ENCODE data around the gene ADNP. TPM values are rescaled to one million over a fixed set of nuclear protein-coding genes. Genes with fewer than 3 reads are reported as not detected.

Gene ADNP
- polyA plus RNA-seq, 2 donors = 18.3 to 33.5 TPM

DNA sequence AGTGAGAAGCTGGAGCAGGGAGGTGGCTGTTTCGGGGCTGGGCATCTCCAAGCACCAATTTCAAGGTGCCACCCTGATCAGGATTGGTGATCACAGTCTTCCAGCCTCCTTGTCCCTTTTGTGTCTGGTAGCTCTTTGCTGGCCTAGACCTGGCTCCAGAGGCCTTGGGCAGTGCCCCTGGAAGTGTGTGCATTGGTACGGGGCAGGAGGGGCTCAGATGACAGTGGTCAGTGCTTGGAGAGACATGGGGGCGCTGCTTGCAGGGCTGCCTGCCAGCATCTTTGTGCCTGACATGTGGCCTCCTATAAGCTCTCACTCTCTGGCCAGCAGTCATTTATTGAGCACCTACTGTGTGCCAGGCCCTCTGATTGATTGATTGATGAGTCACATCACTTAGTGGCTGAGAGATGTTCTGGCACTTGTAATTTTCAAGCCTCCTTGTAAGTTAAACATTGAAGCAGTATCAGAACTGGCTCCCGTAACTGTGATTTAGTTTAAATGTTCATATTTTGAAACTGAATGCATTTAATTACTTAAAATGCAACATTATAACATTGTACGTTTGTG, 74.7 kb downstream of the ADNP start:
- Histone ChIP-seq H3K36me3 (ENCODE audit: control insufficient read depth in 2 of 2, insufficient read depth in 2 of 2, low read length in 1 of 2) (no peaks in the 10 kb centered on the region), H3K4me3 (ENCODE audit: low read depth in 1 of 2, low read length in 2 of 2) (no peak overlapping the region), H3K27ac (ENCODE audit: low read depth in 2 of 2, low read length in 1 of 2) (no peak overlapping the region), H3K27me3 (ENCODE audit: control insufficient read depth in 1 of 2, insufficient read depth in 2 of 2, low read length in 2 of 2) (no peaks in the 10 kb centered on the region), H3K9me3 (ENCODE audit: control insufficient read depth in 2 of 2, insufficient read depth in 1 of 2, low read depth in 1 of 2, low read length in 1 of 2) (no peaks in the 10 kb centered on the region), H3K4me1 (ENCODE audit: control insufficient read depth in 2 of 2, insufficient read depth in 2 of 2, low read length in 1 of 2) (peaks cover 0 to 7% of the 10 kb centered on the region in 2 donors)
- WGBS, 2 donors = 72% methylated on average over 5 of the region's 5 CpGs

DNA sequence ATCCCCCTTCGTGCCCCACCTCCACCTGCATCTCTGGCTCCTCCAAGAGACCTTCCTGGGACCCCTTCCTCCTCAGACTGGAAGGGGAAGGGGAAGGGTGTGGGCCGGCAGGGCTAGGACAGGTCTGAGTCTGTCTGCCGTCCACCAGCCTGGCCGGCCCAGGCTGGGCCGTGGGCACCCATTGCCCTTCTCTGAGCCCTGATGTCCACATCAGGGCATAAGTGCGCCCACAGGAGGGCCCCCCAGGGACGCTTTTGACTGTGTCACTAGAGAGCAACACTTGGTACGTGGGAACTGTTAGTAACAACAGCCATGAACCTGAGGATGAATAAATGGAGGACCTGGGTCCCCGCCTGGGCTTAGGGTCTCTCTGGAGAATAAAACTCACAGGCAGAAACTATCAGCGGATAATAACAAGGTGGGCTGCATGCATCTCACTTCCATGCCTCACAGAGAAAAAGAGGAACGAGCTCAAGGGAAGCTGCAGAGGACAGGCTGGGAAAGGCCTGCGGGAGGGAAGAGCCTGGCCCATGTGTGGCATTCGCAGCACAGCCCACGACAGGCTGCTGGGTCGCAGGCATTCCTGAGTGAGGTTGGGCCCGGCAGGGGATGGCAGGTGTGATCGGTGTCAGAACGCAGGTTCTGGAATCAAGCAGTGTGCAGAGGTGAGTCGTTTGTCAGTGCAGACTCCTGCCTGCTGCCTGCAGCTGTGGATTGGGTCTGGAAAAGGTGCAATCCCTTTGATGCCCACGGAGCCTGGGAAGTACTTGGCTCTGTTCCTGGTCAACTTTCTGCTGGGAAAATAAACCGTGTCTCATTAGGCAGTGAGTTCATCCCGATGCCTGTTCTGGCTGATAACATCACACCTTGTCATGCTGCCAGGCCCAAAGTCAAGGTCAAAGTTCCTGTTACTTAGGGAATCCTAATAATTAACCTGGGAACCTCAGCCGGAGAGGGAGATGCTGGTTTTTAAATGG, 75.5 kb downstream of the ADNP start:
- peak overlapping the region in 1 of 2 donors; percentile 17 for H3K27ac ChIP-seq (ENCODE audit: low read depth in 2 of 2, low read length in 1 of 2)
- 53 to 56% methylated on average over 23 of the region's 23 CpGs for WGBS, 2 donors

DNA sequence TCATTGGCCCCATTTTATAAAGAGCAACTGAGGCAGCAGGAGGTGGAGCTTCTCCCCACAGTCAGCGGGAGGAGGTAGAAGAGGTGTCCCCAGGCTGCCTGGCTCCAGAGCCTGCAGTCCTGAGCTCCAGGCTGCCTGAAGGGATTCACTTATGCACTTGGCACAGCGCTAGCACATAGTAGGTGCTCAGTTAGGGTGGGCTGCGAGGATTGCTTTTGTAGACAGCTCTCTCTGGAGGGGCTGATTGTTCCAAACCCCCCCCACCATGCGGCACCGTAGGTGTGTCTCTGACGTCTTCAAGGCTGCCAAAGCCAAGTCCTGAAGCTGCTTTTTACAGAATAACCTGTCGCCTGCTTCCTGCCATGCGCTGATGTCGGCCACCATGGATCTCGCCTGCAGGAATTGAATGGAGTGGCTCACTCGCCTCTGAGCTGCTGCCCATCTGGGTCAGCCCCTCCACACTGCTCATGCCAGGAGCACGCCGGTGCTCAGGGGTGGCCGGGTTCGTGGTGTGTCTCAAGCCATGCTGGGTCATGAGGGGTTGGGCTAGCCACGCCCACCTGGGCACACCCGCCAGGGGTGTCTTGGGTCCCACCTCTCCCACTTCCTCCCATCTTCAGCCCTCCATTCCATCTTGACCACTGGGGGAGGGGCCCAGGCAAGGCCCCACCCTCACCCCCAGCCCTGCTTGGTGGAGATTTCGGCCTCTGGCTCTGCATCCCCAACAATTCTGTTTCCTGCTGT, 76.6 kb downstream of the ADNP start:
- Histone ChIP-seq H3K27me3 (ENCODE audit: control insufficient read depth in 1 of 2, insufficient read depth in 2 of 2, low read length in 2 of 2) (no peaks in the 10 kb centered on the region), H3K4me1 (ENCODE audit: control insufficient read depth in 2 of 2, insufficient read depth in 2 of 2, low read length in 1 of 2) (peaks cover 0 to 7% of the 10 kb centered on the region in 2 donors), H3K4me3 (ENCODE audit: low read depth in 1 of 2, low read length in 2 of 2) (no peak overlapping the region), H3K27ac (ENCODE audit: low read depth in 2 of 2, low read length in 1 of 2) (no peak overlapping the region), H3K36me3 (ENCODE audit: control insufficient read depth in 2 of 2, insufficient read depth in 2 of 2, low read length in 1 of 2) (no peaks in the 10 kb centered on the region), H3K9me3 (ENCODE audit: control insufficient read depth in 2 of 2, insufficient read depth in 1 of 2, low read depth in 1 of 2, low read length in 1 of 2) (no peaks in the 10 kb centered on the region)
- WGBS, 2 donors = 63 to 76% methylated on average over 18 of the region's 18 CpGs

More for the DNA sequence above, 75.5 kb downstream of the ADNP start:
- Histone ChIP-seq H3K9me3 (ENCODE audit: control insufficient read depth in 2 of 2, insufficient read depth in 1 of 2, low read depth in 1 of 2, low read length in 1 of 2) (no peaks in the 10 kb centered on the region), H3K36me3 (ENCODE audit: control insufficient read depth in 2 of 2, insufficient read depth in 2 of 2, low read length in 1 of 2) (no peaks in the 10 kb centered on the region), H3K4me1 (ENCODE audit: control insufficient read depth in 2 of 2, insufficient read depth in 2 of 2, low read length in 1 of 2) (peaks cover 0 to 7% of the 10 kb centered on the region in 2 donors), H3K27me3 (ENCODE audit: control insufficient read depth in 1 of 2, insufficient read depth in 2 of 2, low read length in 2 of 2) (no peaks in the 10 kb centered on the region), H3K4me3 (ENCODE audit: low read depth in 1 of 2, low read length in 2 of 2) (no peak overlapping the region)

DNA sequence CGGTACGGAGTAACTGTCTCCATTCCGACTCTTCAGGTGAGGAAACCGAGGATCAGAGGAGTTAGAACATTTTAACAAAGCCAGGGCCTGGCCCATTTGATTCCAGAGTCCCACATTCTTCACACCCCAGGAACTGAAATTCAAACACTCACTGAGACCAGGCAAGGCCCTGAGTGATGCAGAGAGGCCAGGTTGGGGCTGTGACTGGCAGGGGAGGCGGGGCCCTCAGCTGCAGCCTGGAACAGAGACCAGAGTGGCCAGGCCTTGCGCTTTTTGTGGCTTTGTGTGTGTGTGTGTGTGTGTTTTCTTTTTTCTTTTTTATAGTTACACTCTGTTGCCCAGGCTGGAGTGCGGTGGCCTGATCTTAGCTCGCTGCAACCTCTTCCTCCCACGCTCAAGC, 79.2 kb downstream of the ADNP start:
- WGBS, 2 donors = 95% methylated on average over 9 of the region's 9 CpGs

DNA sequence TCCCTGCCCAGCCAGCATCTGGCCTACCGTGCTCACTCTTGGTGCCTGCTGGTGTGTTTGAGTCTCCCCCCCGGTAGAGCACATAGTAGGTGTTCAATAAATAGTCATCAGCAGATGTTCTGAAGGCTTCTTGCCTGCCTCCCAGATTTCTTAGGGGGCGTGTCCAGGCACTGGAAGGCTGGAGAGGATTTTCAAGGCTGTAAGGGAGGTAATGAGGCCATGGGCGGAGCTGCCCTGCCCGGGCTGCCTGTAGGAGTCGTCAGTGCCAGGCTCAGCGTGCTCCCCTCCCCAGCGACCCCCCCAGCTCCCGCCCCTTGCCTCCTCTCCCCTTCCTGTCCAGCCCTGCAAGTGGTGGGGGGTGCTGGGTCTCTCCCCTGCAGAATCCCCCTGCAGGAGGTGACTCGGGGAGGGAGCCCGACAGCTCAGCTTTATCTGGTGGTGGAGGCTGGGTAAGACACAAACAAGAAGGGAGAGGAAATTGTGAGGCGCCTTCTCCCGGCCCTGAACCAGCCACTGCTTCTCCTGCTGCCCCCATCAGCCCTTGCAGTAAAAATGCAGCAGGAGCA, 80.4 kb downstream of the ADNP start:
- 57 to 58% methylated on average over 11 to 13 of the region's 13 CpGs for WGBS, 2 donors
- Histone ChIP-seq H3K4me3 (ENCODE audit: low read depth in 1 of 2, low read length in 2 of 2) (no peak overlapping the region), H3K36me3 (ENCODE audit: control insufficient read depth in 2 of 2, insufficient read depth in 2 of 2, low read length in 1 of 2) (no peaks in the 10 kb centered on the region), H3K27me3 (ENCODE audit: control insufficient read depth in 1 of 2, insufficient read depth in 2 of 2, low read length in 2 of 2) (no peaks in the 10 kb centered on the region), H3K4me1 (ENCODE audit: control insufficient read depth in 2 of 2, insufficient read depth in 2 of 2, low read length in 1 of 2) (peaks cover 3 to 17% of the 10 kb centered on the region in 2 donors), H3K9me3 (ENCODE audit: control insufficient read depth in 2 of 2, insufficient read depth in 1 of 2, low read depth in 1 of 2, low read length in 1 of 2) (no peaks in the 10 kb centered on the region), H3K27ac (ENCODE audit: low read depth in 2 of 2, low read length in 1 of 2) (no peak overlapping the region)

More for the DNA sequence above, 79.2 kb downstream of the ADNP start:
- H3K4me3 ChIP-seq (ENCODE audit: low read depth in 1 of 2, low read length in 2 of 2) = no peak overlapping the region
- H3K27me3 ChIP-seq (ENCODE audit: control insufficient read depth in 1 of 2, insufficient read depth in 2 of 2, low read length in 2 of 2) = no peaks in the 10 kb centered on the region
- no peaks in the 10 kb centered on the region for H3K9me3 ChIP-seq (ENCODE audit: control insufficient read depth in 2 of 2, insufficient read depth in 1 of 2, low read depth in 1 of 2, low read length in 1 of 2)
- H3K4me1 ChIP-seq (ENCODE audit: control insufficient read depth in 2 of 2, insufficient read depth in 2 of 2, low read length in 1 of 2) = peaks cover 3 to 20% of the 10 kb centered on the region in 2 donors
- no peak overlapping the region for H3K27ac ChIP-seq (ENCODE audit: low read depth in 2 of 2, low read length in 1 of 2)
- no peaks in the 10 kb centered on the region for H3K36me3 ChIP-seq (ENCODE audit: control insufficient read depth in 2 of 2, insufficient read depth in 2 of 2, low read length in 1 of 2)

DNA sequence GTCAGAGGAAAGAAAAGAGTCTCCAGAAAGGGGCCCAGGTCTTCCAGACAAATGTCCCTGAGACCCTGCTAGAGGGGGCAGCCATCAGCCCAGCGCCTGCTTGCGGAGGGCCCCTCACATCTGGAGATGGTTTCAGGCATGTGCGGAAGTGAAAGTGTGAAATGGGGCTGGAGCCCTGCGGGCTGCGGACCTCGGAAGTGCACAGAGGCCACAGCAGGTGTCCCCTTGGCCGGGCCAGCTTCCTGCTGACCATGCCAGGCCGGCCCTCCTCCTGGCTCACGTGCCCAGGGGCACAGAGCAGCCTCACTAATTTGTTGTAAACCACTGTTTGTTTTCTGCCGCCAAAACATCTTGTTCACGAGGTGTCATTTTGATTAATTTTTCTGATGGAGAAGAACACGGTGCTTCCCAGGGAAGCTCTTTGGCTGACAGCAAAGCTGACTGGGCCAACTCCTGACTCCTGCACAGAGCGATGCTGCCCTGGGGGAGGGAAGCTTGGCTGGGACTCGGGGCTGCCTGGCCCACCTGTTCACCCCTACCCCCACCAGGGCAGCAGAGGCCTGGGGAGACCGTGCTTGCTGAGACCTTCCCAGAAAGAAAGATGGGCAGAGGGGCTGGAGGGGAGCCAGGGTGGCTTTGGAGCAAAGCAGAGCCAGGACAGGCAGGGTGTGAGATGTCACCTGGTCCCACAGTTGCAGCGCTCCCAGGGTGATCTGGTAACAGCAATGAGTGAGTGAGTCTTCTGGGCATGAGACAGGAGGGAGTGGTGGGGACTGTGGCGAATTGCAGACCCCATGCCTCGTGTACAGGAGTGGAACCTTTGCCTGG, 82.2 kb downstream of the ADNP start:
- H3K9me3 ChIP-seq (ENCODE audit: control insufficient read depth in 2 of 2, insufficient read depth in 1 of 2, low read depth in 1 of 2, low read length in 1 of 2) = no peaks in the 10 kb centered on the region
- H3K36me3 ChIP-seq (ENCODE audit: control insufficient read depth in 2 of 2, insufficient read depth in 2 of 2, low read length in 1 of 2) = no peaks in the 10 kb centered on the region
- peak overlapping the region; percentile 64 to 79 for H3K27ac ChIP-seq (ENCODE audit: low read depth in 2 of 2, low read length in 1 of 2)
- no peaks in the 10 kb centered on the region for H3K27me3 ChIP-seq (ENCODE audit: control insufficient read depth in 1 of 2, insufficient read depth in 2 of 2, low read length in 2 of 2)
- no peak overlapping the region for H3K4me3 ChIP-seq (ENCODE audit: low read depth in 1 of 2, low read length in 2 of 2)
- peaks cover 5 to 26% of the 10 kb centered on the region in 2 donors for H3K4me1 ChIP-seq (ENCODE audit: control insufficient read depth in 2 of 2, insufficient read depth in 2 of 2, low read length in 1 of 2)
- 26 to 37% methylated on average over 18 of the region's 18 CpGs for WGBS, 2 donors

DNA sequence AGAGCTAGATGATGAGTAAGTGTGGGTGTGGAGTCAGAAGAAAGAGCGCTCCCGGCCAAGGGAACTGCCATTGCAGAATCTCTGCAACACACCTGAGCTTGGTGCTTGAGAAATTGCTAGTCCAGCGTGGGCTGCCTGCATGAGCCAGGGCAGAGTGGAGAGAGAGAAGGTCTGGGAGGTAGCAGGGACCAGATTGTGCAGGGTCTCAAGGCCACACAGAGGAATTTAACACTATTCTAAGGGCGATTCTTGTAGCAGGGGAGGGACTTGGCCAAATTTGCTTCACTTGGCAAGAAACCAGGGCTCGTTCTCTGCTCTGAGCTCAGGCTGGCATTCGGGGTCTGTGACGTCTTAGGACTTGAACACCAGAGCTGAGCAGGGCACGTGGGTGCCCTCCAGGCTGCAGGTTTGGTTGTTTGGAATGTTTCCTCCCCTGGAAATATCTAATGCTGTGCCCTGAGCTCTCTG, 82.9 kb downstream of the ADNP start:
- H3K9me3 ChIP-seq (ENCODE audit: control insufficient read depth in 2 of 2, insufficient read depth in 1 of 2, low read depth in 1 of 2, low read length in 1 of 2) = no peaks in the 10 kb centered on the region
- H3K27ac ChIP-seq (ENCODE audit: low read depth in 2 of 2, low read length in 1 of 2) = peak overlapping the region; percentile 64 to 79
- WGBS, 2 donors = 24 to 32% methylated on average over 8 of the region's 8 CpGs
- H3K4me3 ChIP-seq (ENCODE audit: low read depth in 1 of 2, low read length in 2 of 2) = no peak overlapping the region
- no peaks in the 10 kb centered on the region for H3K36me3 ChIP-seq (ENCODE audit: control insufficient read depth in 2 of 2, insufficient read depth in 2 of 2, low read length in 1 of 2)
- H3K27me3 ChIP-seq (ENCODE audit: control insufficient read depth in 1 of 2, insufficient read depth in 2 of 2, low read length in 2 of 2) = no peaks in the 10 kb centered on the region
- peaks cover 5 to 28% of the 10 kb centered on the region in 2 donors for H3K4me1 ChIP-seq (ENCODE audit: control insufficient read depth in 2 of 2, insufficient read depth in 2 of 2, low read length in 1 of 2)

DNA sequence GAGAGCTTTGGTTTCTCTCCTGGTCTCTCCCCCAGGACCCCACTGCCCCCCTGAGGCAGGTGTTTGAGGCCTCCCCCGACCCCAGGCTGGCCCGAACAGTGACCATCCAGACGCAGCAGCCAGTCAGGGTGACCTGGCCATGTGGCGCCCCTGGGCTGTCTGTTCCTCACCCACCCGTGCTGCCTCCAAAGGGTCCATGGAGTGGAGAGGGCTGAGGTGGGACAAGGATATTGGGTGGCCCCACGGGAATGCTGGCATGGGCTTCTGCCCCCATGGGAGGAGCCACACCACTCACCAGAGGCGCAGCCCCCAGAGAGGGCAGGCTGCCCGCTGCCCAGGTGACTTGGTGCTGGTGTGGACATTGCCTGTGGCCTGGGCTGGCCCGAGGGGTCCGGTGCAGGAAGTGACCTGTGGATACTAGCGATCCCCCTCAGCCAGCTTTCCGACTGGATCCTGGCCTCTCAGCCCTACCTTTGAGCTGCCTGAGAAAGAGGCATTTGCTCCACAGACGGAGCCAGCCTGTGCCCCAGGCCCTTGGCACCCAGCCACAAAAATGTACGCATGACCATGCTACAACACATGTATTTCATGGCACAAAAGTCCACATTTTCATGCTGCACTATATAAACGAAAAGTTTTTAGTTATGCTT, 85.5 kb downstream of the ADNP start:
- H3K36me3 ChIP-seq (ENCODE audit: control insufficient read depth in 2 of 2, insufficient read depth in 2 of 2, low read length in 1 of 2) = no peaks in the 10 kb centered on the region
- H3K27me3 ChIP-seq (ENCODE audit: control insufficient read depth in 1 of 2, insufficient read depth in 2 of 2, low read length in 2 of 2) = no peaks in the 10 kb centered on the region
- no peaks in the 10 kb centered on the region for H3K9me3 ChIP-seq (ENCODE audit: control insufficient read depth in 2 of 2, insufficient read depth in 1 of 2, low read depth in 1 of 2, low read length in 1 of 2)
- no peak overlapping the region for H3K4me3 ChIP-seq (ENCODE audit: low read depth in 1 of 2, low read length in 2 of 2)
- WGBS, 2 donors = 65 to 75% methylated on average over 15 of the region's 15 CpGs
- H3K4me1 ChIP-seq (ENCODE audit: control insufficient read depth in 2 of 2, insufficient read depth in 2 of 2, low read length in 1 of 2) = peaks cover 5 to 33% of the 10 kb centered on the region in 2 donors
- peak overlapping the region in 1 of 2 donors; percentile 4 for H3K27ac ChIP-seq (ENCODE audit: low read depth in 2 of 2, low read length in 1 of 2)
